Small intestine (tissue), 7 donors: ENCODE results near the gene CES3. TPM values are rescaled to one million over a fixed set of nuclear protein-coding genes. Genes with fewer than 3 reads are reported as not detected.
A peak's percentile ranks its signal among the peaks of the same experiment; 100 is the strongest.
"Not testable (repeated sequence)": the region's sequence is repeated elsewhere in the genome, so short reads cannot be mapped to it uniquely, and the experiment has no call there.

ENCODE experiments used
- DNase-seq, 2 donors: peaks; one replicate each; pipeline versions ENCODE4 v3.0.0 to v3.0.0-alpha.2; 2013
- FAIRE-seq: peaks from 2 replicates; lab custom pipeline; 2012; peaks lifted over from hg19 to GRCh38; lab: Jason Lieb, UNC
- H3K27ac ChIP-seq, 3 donors: one replicate each; pipeline ENCODE4 v1.5.1; 2013; ENCODE audit warnings: low read length in 2 of 3, mild to moderate bottlenecking in 2 of 3, control low read depth in 1 of 3, inconsistent platforms in 1 of 3, low read depth in 1 of 3, moderate library complexity in 1 of 3
- H3K27me3 ChIP-seq, 3 donors: one replicate each; pipeline ENCODE4 v1.6.1; 2013; ENCODE audit warnings: low read length in 3 of 3, inconsistent platforms in 1 of 3; ENCODE audit not compliant: control insufficient read depth in 3 of 3, insufficient read depth in 3 of 3
- H3K36me3 ChIP-seq, 3 donors: one replicate each; pipeline ENCODE4 v1.6.1; 2013; ENCODE audit warnings: low read length in 3 of 3, inconsistent platforms in 1 of 3, low read depth in 1 of 3, mild to moderate bottlenecking in 1 of 3, moderate library complexity in 1 of 3; ENCODE audit not compliant: control insufficient read depth in 3 of 3, insufficient read depth in 2 of 3
- H3K4me1 ChIP-seq, 3 donors: one replicate each; pipeline ENCODE4 v1.6.1; 2013; ENCODE audit warnings: low read length in 2 of 3, inconsistent platforms in 1 of 3, low read depth in 1 of 3, mild to moderate bottlenecking in 1 of 3, moderate library complexity in 1 of 3; ENCODE audit not compliant: control insufficient read depth in 3 of 3, insufficient read depth in 2 of 3
- H3K4me3 ChIP-seq, 3 donors: one replicate each; pipeline ENCODE4 v1.5.1; 2013; ENCODE audit warnings: low read length in 3 of 3, control low read depth in 1 of 3, inconsistent platforms in 1 of 3, low read depth in 1 of 3, mild to moderate bottlenecking in 1 of 3, moderate library complexity in 1 of 3
- H3K9me3 ChIP-seq, 2 donors: one replicate each; pipeline ENCODE4 v1.6.1; 2013; ENCODE audit warnings: low read depth in 1 of 2, low read length in 1 of 2; ENCODE audit not compliant: control insufficient read depth in 2 of 2, insufficient read depth in 1 of 2
- WGBS, 3 donors: extraction: QIAGEN DNeasy Blood & Tissue Kit; methylation state at CpG; one replicate each; pipeline ENCODE4 v1.1.7; 2013; 5-methylcytosine and 5-hydroxymethylcytosine counted together
- polyA plus RNA-seq, 4 donors: library from polyadenylated mRNA; stranded (reverse) in 3 of 4; unstranded in 1 of 4; fragments of 200-250 nt in 3 of 4; fragments of 120-200 nt in 1 of 4; gene quantifications; one replicate each; pipeline versions ENCODE4 v1.2.1 to v1.2.3, GENCODE V29; 2013
- donor health status: healthy with polysubstance abuse.
- donor health status: control.
- donor health status: control.
- donor health status: Bipolar disorder and iron deficiency.
- donor health status: healthy.

CES3 gene
- polyA plus RNA-seq, 4 donors: 14.6 to 36.0 (median 24.3) TPM

DNA sequence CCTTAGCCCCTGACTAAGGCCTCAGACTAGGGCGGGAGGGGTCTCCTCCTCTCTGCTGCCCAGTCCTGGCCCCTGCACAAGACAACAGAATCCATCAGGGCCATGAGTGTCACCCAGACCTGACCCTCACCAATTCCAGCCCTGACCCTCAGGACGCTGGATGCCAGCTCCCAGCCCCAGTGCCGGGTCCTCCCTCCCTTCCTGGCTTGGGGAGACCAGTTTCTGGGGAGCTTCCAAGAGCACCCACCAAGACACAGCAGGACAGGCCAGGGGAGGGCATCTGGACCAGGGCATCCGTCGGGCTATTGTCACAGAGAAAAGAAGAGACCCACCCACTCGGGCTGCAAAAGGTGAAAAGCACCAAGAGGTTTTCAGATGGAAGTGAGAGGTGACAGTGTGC lies 12.7 kb downstream of the CES3 start:
- Histone ChIP-seq H3K9me3 (no peaks in the 10 kb centered on the region), H3K36me3 (peaks cover 0 to 14% (median 0%) of the 10 kb centered on the region in 3 donors), H3K27me3 (no peaks in the 10 kb centered on the region), H3K4me1 (no peaks in the 10 kb centered on the region), H3K4me3 (no peak overlapping the region), H3K27ac (no peak overlapping the region)
- WGBS, 3 donors: 78 to 88% (median 84%) methylated on average over 6 of the region's 6 CpGs
- DNase-seq: no peak
- no peak for FAIRE-seq

DNA sequence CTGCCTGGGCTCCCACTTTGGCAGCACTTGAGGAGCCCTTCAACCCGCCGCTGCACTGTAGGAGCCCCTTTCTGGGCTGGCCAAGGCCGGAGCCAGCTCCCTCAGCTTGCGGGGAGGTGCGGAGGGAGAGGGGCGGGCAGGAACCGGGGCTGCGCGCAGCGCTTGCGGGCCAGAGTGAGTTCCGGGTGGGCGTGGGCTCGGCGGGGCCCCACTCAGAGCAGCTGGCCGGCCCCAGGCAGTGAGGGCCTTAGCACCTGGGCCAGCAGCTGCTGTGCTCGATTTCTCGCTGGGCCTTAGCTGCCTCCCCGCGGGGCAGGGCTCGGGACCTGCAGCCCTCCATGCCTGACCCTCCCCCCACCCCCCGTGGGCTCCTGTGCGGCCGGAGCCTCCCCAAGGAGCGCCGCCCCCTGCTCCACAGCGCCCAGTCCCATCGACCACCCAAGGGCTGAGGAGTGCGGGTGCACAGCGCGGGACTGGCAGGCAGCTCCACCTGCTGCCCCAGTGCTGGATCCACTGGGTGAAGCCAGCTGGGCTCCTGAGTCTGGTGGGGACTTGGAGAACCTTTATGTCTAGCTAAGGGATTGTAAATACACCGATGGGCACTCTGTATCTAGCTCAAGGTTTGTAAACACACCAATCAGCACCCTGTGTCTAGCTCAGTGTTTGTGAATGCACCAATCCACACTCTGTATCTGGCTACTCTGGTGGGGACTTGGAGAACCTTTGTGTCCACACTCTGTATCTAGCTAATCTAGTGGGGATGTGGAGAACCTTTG lies 13.3 kb downstream of the CES3 start:
- WGBS, 3 donors: 69 to 91% (median 74%) methylated on average over 24 to 32 of the region's 32 CpGs
- H3K27me3 ChIP-seq, DNase-seq, FAIRE-seq, H3K4me1 ChIP-seq, H3K4me3 ChIP-seq, H3K9me3 ChIP-seq, H3K27ac ChIP-seq: not testable (repeated sequence)
- H3K36me3 ChIP-seq: peaks cover 0 to 14% (median 0%) of the 10 kb centered on the region in 3 donors

DNA sequence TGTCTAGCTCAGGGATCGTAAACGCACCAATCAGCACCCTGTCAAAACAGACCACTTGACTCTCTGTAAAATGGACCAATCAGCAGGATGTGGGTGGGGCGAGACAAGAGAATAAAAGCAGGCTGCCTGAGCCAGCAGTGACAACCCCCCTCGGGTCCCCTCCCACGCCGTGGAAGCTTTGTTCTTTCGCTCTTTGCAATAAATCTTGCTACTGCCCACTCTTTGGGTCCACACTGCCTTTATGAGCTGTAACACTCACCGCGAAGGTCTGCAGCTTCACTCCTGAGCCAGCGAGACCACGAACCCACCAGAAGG lies 13.8 kb downstream of the CES3 start:
- H3K27ac ChIP-seq, H3K4me3 ChIP-seq, H3K27me3 ChIP-seq, H3K4me1 ChIP-seq, H3K9me3 ChIP-seq, DNase-seq, FAIRE-seq: not testable (repeated sequence)
- H3K36me3 ChIP-seq: peaks cover 0 to 14% (median 0%) of the 10 kb centered on the region in 3 donors
- 51 to 61% (median 55%) methylated on average over 11 of the region's 11 CpGs for WGBS, 3 donors

DNA sequence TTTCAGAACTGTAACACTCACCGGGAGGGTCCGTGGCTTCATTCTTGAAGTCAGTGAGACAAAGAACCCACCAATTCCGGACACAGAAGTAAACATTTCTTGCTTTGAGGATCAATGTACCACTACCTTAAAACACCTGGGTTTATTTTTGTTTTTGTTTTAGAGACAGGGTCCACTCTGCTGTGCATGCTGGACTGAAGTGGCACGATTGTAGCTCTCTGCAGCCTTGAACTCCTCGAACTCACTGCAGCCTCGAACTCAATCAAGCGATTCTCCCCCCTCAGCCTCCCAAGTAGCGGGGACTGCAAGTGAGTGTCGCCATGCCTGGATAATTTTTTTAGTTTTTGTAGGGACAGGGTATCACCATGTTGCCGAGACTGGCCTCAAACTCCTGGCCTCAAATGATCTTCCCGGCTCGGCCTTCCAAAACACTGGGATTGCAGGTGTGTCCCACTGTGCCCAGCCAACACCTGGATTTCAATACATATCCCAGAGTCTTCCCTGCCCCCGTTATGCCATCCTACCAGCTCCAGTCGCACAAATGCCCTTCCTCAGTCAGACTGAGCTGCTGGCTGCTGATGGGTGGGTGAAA lies 14.3 kb downstream of the CES3 start:
- DNase-seq (no peak), FAIRE-seq (no peak)
- no peaks in the 10 kb centered on the region for H3K27me3 ChIP-seq
- peaks cover 0 to 14% (median 0%) of the 10 kb centered on the region in 3 donors for H3K36me3 ChIP-seq
- H3K9me3 ChIP-seq: no peaks in the 10 kb centered on the region
- no peaks in the 10 kb centered on the region for H3K4me1 ChIP-seq
- WGBS, 3 donors: 66 to 82% (median 70%) methylated on average over 14 of the region's 14 CpGs
- H3K27ac ChIP-seq: no peak overlapping the region
- no peak overlapping the region for H3K4me3 ChIP-seq

DNA sequence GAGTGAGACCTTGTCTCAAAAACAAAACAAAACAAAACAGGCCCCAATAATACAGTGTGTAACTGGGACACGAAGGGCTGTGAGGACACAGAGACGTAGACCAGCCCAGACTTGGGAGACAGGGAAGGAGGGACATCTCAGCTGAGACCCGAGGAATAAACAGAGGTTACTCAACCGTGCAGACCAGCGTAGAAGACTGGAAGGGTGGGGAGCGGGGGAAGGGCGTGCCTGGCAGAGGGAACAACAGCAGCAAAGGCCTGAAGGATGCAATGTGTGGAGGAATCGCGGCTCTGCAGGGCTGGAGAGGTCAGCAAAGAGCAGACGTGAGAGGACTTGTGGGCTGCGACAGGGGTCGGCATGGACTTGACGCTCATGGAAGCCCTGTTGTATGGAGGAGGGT lies 15.7 kb downstream of the CES3 start:
- FAIRE-seq (no peak), DNase-seq (no peak)
- H3K4me3 ChIP-seq: no peak overlapping the region
- H3K4me1 ChIP-seq: no peaks in the 10 kb centered on the region
- peaks cover 0 to 7% (median 0%) of the 10 kb centered on the region in 3 donors for H3K36me3 ChIP-seq
- H3K27me3 ChIP-seq: no peaks in the 10 kb centered on the region
- WGBS, 3 donors: 34 to 47% (median 46%) methylated on average over 13 of the region's 13 CpGs
- H3K9me3 ChIP-seq: no peaks in the 10 kb centered on the region
- no peak overlapping the region for H3K27ac ChIP-seq

DNA sequence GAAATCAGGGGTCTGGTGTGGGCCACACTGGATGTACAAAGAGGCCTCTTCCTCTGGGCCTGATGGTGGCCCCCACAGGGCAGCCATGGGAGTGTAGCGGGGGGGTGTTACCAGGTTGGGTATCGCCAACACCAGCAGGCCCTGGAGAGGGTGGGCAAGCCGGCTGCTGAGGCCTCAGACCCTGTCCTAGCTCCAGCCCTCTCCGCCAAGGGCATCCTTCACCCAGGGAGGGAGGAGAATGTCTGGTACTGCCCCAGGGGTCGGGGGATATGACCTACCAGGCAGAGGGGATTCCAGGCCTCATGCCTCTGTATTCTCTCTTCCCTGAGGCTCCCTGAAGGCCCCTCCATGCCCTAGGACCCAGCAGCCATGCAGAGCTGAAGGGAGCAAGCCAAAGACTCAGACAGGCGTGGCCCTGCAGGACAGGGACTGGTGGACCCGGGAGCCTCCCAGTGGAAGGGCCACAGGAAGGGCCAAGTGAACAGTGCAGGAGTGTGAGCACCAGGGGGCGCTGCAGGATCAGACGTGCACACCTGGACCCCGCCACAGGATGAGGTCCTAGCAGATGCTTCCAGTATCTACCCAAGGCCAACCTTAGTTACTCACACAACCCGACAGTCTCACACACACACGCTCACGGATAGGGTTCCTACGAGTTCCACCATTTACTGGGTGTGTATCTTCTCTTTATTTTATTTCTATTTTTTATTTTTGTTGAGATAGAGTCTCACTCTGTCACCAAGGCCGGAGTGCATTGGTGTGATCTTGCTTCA lies 16.5 kb downstream of the CES3 start:
- Histone ChIP-seq H3K9me3 (no peaks in the 10 kb centered on the region), H3K27ac (no peak overlapping the region), H3K36me3 (peaks cover 0 to 7% (median 0%) of the 10 kb centered on the region in 3 donors), H3K4me3 (no peak overlapping the region), H3K4me1 (no peaks in the 10 kb centered on the region), H3K27me3 (no peaks in the 10 kb centered on the region)
- FAIRE-seq (no peak), DNase-seq (peak; percentile 87 to 89)
- 20 to 29% (median 22%) methylated on average over 14 to 15 of the region's 15 CpGs for WGBS, 3 donors

DNA sequence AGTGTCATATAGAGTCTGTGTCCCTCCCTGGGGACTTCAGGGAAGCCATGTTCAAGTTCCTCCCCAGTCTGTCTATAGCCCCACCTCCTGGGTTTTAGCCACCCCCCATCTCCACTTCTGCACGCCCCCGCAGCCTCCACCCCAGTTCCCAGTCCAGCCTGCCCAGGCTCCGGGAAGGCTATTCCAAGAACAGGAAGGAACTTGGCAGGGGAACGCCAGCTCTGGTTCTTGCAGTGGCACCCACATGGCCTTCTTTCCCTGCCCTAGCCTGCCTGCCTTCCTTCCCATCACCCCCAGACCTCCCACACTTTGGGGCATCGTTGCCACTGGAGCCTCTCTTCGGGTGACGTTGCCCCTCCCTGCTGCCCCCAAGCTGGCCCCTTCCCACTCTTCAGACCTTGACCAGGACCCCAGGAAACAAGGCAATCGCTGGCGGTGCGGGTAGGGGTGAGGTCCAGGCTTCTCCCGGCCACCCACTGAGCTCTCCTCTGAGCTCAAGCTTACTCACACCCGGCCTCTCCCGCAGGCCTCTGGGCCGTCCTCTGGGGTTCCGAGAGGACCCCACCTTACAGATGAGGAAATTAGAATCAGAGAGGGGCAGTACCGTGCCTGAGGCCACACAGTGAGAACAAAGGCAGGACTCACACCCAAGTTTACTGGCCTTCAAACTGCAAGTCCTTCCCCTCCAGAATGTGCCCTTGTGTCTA lies 18.1 kb downstream of the CES3 start:
- Histone ChIP-seq H3K27me3 (no peaks in the 10 kb centered on the region), H3K27ac (no peak overlapping the region), H3K4me1 (no peaks in the 10 kb centered on the region), H3K36me3 (no peaks in the 10 kb centered on the region), H3K9me3 (no peaks in the 10 kb centered on the region), H3K4me3 (no peak overlapping the region)
- 65 to 68% (median 66%) methylated on average over 13 to 16 of the region's 16 CpGs for WGBS, 3 donors
- FAIRE-seq (no peak), DNase-seq (no peak)

DNA sequence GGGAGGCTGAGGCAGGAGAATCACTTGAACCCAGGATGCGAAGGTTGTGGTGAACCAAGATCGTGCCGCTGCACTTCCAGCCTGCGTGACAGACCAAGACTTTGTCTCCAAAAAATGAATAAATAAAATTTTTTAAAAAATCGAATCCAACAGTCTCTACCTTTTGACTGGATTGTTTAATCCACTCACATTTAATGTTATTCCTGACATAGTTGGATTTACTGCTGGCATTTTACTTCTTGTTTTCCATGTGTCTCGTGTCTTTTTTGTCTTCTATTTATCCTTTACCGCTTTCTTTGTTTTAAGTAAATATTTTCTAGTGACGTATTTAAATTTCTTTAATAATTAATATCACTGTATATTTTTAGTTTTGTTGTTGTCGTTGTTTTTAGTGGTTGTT lies 22.0 kb downstream of the CES3 start:
- no peaks in the 10 kb centered on the region for H3K36me3 ChIP-seq
- DNase-seq: no peak
- H3K4me1 ChIP-seq: no peaks in the 10 kb centered on the region
- 95 to 96% (median 96%) methylated on average over 9 of the region's 9 CpGs for WGBS, 3 donors
- H3K4me3 ChIP-seq: no peak overlapping the region
- no peaks in the 10 kb centered on the region for H3K9me3 ChIP-seq
- H3K27me3 ChIP-seq: no peaks in the 10 kb centered on the region
- FAIRE-seq: no peak
- no peak overlapping the region for H3K27ac ChIP-seq
